ENCODE measurements around the gene EPHB2.

The EPHB2 gene

DNA sequence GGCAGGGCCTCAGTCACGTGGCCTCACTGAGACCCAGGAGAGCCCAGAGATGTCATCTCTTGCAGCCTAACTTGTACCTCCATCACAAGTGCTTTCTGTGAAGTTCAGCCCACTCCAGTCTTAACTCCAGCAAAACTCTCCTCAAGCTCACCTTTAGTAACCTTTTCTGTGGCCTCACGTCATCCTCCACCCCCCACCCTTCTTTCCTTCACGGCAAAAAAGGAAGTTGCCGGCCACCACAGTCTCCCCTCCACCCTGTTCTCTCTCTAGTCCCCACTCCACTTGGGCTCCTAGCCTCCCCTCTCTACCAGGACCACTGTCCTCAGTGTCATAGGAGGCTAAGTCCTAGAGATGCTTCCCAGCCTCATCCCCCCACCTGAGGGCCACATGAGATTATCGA is 155.1 kb downstream of the EPHB2 start (continued):
- TF ChIP-seq, protein P1, sequence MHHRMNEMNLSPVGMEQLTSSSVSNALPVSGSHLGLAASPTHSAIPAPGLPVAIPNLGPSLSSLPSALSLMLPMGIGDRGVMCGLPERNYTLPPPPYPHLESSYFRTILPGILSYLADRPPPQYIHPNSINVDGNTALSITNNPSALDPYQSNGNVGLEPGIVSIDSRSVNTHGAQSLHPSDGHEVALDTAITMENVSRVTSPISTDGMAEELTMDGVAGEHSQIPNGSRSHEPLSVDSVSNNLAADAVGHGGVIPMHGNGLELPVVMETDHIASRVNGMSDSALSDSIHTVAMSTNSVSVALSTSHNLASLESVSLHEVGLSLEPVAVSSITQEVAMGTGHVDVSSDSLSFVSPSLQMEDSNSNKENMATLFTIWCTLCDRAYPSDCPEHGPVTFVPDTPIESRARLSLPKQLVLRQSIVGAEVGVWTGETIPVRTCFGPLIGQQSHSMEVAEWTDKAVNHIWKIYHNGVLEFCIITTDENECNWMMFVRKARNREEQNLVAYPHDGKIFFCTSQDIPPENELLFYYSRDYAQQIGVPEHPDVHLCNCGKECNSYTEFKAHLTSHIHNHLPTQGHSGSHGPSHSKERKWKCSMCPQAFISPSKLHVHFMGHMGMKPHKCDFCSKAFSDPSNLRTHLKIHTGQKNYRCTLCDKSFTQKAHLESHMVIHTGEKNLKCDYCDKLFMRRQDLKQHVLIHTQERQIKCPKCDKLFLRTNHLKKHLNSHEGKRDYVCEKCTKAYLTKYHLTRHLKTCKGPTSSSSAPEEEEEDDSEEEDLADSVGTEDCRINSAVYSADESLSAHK (tag by site-specific recombination; IDR thresholded peaks at IDR 0.05), result no peak
- TF ChIP-seq, protein P2, sequence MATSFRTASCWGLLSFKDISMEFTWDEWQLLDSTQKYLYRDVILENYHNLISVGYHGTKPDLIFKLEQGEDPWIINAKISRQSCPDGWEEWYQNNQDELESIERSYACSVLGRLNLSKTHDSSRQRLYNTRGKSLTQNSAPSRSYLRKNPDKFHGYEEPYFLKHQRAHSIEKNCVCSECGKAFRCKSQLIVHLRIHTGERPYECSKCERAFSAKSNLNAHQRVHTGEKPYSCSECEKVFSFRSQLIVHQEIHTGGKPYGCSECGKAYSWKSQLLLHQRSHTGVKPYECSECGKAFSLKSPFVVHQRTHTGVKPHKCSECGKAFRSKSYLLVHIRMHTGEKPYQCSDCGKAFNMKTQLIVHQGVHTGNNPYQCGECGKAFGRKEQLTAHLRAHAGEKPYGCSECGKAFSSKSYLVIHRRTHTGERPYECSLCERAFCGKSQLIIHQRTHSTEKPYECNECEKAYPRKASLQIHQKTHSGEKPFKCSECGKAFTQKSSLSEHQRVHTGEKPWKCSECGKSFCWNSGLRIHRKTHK (tag by site-specific recombination; IDR thresholded peaks at IDR 0.05), result no peak
- no peak for TF ChIP-seq ZNF394 (tag by site-specific recombination; IDR thresholded peaks at IDR 0.05; ENCODE audit: borderline replicate concordance)
- no peak for TF ChIP-seq ZNF121 (tag by site-specific recombination; IDR thresholded peaks at IDR 0.05)
- no peak for TF ChIP-seq RBAK (tag by site-specific recombination; IDR thresholded peaks at IDR 0.05)
- TF ChIP-seq SCRT1 (tag by site-specific recombination; IDR thresholded peaks at IDR 0.05; ENCODE audit: borderline replicate concordance), result no peak

DNA sequence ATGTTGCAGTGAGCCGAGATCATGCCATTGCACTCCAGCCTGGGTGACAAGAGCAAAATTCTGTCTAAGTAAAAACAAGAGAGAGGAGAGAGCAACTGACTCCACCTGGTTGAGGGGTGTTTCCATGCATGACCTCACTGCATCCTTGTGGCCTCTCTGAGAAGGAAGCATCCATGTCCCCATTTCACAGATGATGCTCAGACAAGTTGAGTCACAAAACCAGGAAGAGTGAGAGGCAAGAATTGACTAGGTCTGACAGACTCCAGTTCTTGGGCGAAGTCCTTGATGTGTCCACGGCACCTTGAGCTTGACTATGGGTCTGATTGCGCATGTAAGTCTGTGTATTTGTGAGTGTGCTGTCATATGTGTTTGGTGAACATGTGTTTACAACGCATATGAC is 156.2 kb downstream of the EPHB2 start:
- no peak overlapping the region for H3K4me3 ChIP-seq (ENCODE audit: low read depth, low read length)
- H3K27ac ChIP-seq (ENCODE audit: extremely low read depth, low read depth, low read length), result no peak overlapping the region
- H3K36me3 ChIP-seq (ENCODE audit: control insufficient read depth in 2 of 2, insufficient read depth in 1 of 2, low read length in 2 of 2), result peaks cover 0 to 26% of the 10 kb centered on the region in 2 experiments; a peak in 1 of 3 replicates
- H3K4me1 ChIP-seq (ENCODE audit: control insufficient read depth, insufficient read depth, low read length), result no peaks in the 10 kb centered on the region
- H3K9me3 ChIP-seq (ENCODE audit: control insufficient read depth, insufficient read depth, low read depth, low read length), result no peaks in the 10 kb centered on the region
- CTCF ChIA-PET, result interaction anchor here (0.6 kb wide), 1 partner anchor 49 kb away, joined by 3 read pairs; no protein-coding TSS in a partner anchor
- TF ChIP-seq ZNF677 (tag by site-specific recombination; IDR thresholded peaks at IDR 0.05) (no peak), ZIC2 (tag by site-specific recombination; IDR thresholded peaks at IDR 0.05) (no peak), CTCF (tag by site-specific recombination; IDR thresholded peaks at IDR 0.05) (no peak), ZNF670 (tag by site-specific recombination; IDR thresholded peaks at IDR 0.05; ENCODE audit: low read depth) (no peak), ZNF785 (tag by site-specific recombination; IDR thresholded peaks at IDR 0.05) (no peak), ZNF335 (tag by site-specific recombination; conservative IDR thresholded peaks at IDR 0.05) (no peak), ZNF664 (tag by site-specific recombination; IDR thresholded peaks at IDR 0.05) (no peak), OVOL3 (tag by site-specific recombination; IDR thresholded peaks at IDR 0.05) (no peak), ZNF266 (tag by site-specific recombination; IDR thresholded peaks at IDR 0.05; ENCODE audit: low read depth) (no peak), ZNF214 (tag by site-specific recombination; IDR thresholded peaks at IDR 0.05; ENCODE audit: borderline replicate concordance) (no peak), MYNN (tag by site-specific recombination; IDR thresholded peaks at IDR 0.05; ENCODE audit: borderline replicate concordance) (no peak), ZBTB20 (tag by site-specific recombination; IDR thresholded peaks at IDR 0.05) (no peak), ZNF248 (tag by site-specific recombination; IDR thresholded peaks at IDR 0.05) (no peak), SP2 (tag by site-specific recombination; IDR thresholded peaks at IDR 0.05) (no peak), ZNF571 (tag by site-specific recombination; IDR thresholded peaks at IDR 0.05) (no peak), ZNF174 (tag by site-specific recombination; IDR thresholded peaks at IDR 0.05) (no peak), ZNF776 (tag by site-specific recombination; IDR thresholded peaks at IDR 0.05; ENCODE audit: borderline replicate concordance) (no peak), TSHZ1 (tag by site-specific recombination; IDR thresholded peaks at IDR 0.05; ENCODE audit: borderline replicate concordance) (no peak)
- TF ChIP-seq, protein P1 (tag by site-specific recombination; IDR thresholded peaks at IDR 0.05), result no peak
- POLR2A ChIA-PET, result no interaction called here

All from HEK293 (cell line).